ENCODE measurements around the gene CREB1. TPM values are rescaled to one million over a fixed set of nuclear protein-coding genes. Genes with fewer than 3 reads are reported as not detected.

CREB1 gene
- total and polyA plus RNA-seq, 4 donors: 5.4 to 79.6 (median 35.1) TPM

DNA sequence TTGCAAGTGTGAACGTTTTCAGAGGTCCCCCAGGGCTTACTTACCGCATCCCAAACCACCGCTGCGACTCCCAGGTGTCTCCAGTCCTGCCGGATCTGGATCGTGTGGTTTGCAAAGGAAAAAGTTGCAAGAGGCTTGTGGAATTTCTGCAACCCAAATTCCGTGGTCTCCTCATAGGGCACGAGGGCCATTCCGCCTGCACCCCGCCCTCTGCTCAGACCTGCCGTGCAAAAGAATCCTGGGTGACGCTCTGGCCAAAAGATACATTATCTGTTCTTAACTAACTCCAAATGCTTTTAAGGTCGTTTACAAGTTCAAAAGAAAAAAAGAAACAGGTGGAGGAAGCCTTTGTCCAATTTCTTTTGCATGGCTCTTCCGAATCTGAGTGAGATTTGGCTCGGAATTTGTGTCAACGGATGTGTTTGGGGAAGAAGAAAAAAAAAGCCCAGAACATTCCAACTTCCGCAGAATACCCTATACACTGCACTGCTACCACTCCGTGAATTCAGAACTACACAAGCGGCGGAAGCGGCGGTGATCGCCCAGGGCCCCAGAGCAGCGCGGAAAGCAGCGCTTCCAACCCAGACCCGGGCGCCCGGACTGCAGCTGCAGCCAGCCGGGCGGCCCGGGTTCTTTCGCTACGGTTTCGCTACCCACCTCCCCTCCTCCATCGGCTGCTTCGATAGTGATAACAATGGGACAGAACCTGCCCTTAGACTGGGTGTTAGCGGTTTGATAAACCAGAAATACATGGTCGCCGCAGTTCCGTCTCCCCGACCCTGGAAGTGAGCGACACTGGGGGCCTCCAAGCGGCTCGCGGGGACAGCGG lies 94.6 kb downstream of the CREB1 start:
- H3K9ac ChIP-seq (ENCODE audit: insufficient read depth in 1 of 2, low read length in 2 of 2): peak overlapping the region; percentile 50 to 72
- TF ChIP-seq, protein P1, sequence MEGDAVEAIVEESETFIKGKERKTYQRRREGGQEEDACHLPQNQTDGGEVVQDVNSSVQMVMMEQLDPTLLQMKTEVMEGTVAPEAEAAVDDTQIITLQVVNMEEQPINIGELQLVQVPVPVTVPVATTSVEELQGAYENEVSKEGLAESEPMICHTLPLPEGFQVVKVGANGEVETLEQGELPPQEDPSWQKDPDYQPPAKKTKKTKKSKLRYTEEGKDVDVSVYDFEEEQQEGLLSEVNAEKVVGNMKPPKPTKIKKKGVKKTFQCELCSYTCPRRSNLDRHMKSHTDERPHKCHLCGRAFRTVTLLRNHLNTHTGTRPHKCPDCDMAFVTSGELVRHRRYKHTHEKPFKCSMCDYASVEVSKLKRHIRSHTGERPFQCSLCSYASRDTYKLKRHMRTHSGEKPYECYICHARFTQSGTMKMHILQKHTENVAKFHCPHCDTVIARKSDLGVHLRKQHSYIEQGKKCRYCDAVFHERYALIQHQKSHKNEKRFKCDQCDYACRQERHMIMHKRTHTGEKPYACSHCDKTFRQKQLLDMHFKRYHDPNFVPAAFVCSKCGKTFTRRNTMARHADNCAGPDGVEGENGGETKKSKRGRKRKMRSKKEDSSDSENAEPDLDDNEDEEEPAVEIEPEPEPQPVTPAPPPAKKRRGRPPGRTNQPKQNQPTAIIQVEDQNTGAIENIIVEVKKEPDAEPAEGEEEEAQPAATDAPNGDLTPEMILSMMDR (IDR thresholded peaks at IDR 0.05; ENCODE audit: control extremely low read depth, extremely low read depth): no peak
- H3K27ac ChIP-seq (ENCODE audit: low read depth in 1 of 2, low read length in 1 of 2): peak overlapping the region; percentile 98
- peak; percentile 44 for ATAC-seq (ENCODE audit: insufficient read depth, low FRiP score)
- 1% methylated on average over 47 of the region's 47 CpGs for WGBS, 2 donors
- peaks cover 0 to 2% (median under 1%) of the 10 kb centered on the region in 4 donors for H3K36me3 ChIP-seq (ENCODE audit: control insufficient read depth in 4 of 4, insufficient read depth in 4 of 4, low read length in 4 of 4)
- no peaks in the 10 kb centered on the region for H3K27me3 ChIP-seq (ENCODE audit: control insufficient read depth in 3 of 3, insufficient read depth in 3 of 3, low read length in 2 of 3)
- peak; percentile 82 to 85 (median 85) for DNase-seq
- peak overlapping the region; percentile 68 for H3K4me3 ChIP-seq
- no peaks in the 10 kb centered on the region for H3K9me3 ChIP-seq (ENCODE audit: control insufficient read depth in 4 of 4, insufficient read depth in 3 of 4, low read length in 3 of 4)
- peaks cover 0 to 16% (median 0%) of the 10 kb centered on the region in 5 donors for H3K4me1 ChIP-seq (ENCODE audit: control insufficient read depth in 5 of 5, insufficient read depth in 5 of 5, low read length in 5 of 5)

- Histone ChIP-seq H3K4me1 (ENCODE audit: control insufficient read depth in 5 of 5, insufficient read depth in 5 of 5, low read length in 5 of 5) (peaks cover 0 to 16% (median 0%) of the 10 kb centered on the region in 5 donors), H3K36me3 (ENCODE audit: control insufficient read depth in 4 of 4, insufficient read depth in 4 of 4, low read length in 4 of 4) (peaks cover 0 to 2% (median under 1%) of the 10 kb centered on the region in 4 donors), H3K9me3 (ENCODE audit: control insufficient read depth in 4 of 4, insufficient read depth in 3 of 4, low read length in 3 of 4) (no peaks in the 10 kb centered on the region), H3K9ac (ENCODE audit: insufficient read depth in 1 of 2, low read length in 2 of 2) (peak within 1 kb of the TSS; percentile 62 to 72), H3K27me3 (ENCODE audit: control insufficient read depth in 3 of 3, insufficient read depth in 3 of 3, low read length in 2 of 3) (no peaks in the 10 kb centered on the region), H3K4me3 (peak within 1 kb of the TSS; percentile 68), H3K27ac (ENCODE audit: low read depth in 1 of 2, low read length in 1 of 2) (peak within 1 kb of the TSS; percentile 98)
- peak; percentile 90 for ATAC-seq (ENCODE audit: insufficient read depth, low FRiP score)
- DNase-seq: peak; percentile 82 to 90 (median 84)
- TF ChIP-seq, protein P1 (IDR thresholded peaks at IDR 0.05; ENCODE audit: control extremely low read depth, extremely low read depth): peak; percentile 30
- WGBS, 2 donors: 1% methylated on average over 58 to 92 of the region's 92 CpGs
These were observed 95.5 kb downstream of the CREB1 start, which contains the start of gene METTL21A for GRCh38 chr2:207625014-207625907. TSS of gene METTL21A (minus strand) at chr2:207625394. CDS start at chr2:207624375, 1,019 bp downstream.

GRCh38 chr2:207629553-207629952 lies 99.8 kb downstream of the CREB1 start:
- no peak overlapping the region for H3K9ac ChIP-seq (ENCODE audit: insufficient read depth in 1 of 2, low read length in 2 of 2)
- H3K4me3 ChIP-seq: no peak overlapping the region
- no peaks in the 10 kb centered on the region for H3K36me3 ChIP-seq (ENCODE audit: control insufficient read depth in 4 of 4, insufficient read depth in 4 of 4, low read length in 4 of 4)
- H3K27ac ChIP-seq (ENCODE audit: low read depth in 1 of 2, low read length in 1 of 2): no peak overlapping the region
- H3K27me3 ChIP-seq (ENCODE audit: control insufficient read depth in 3 of 3, insufficient read depth in 3 of 3, low read length in 2 of 3): no peaks in the 10 kb centered on the region
- DNase-seq: no peak
- TF ChIP-seq, protein P1 (IDR thresholded peaks at IDR 0.05; ENCODE audit: control extremely low read depth, extremely low read depth): no peak
- ATAC-seq (ENCODE audit: insufficient read depth, low FRiP score): no peak
- WGBS, 2 donors: 65 to 77% methylated on average over 1 of the region's 1 CpG
- no peaks in the 10 kb centered on the region for H3K9me3 ChIP-seq (ENCODE audit: control insufficient read depth in 4 of 4, insufficient read depth in 3 of 4, low read length in 3 of 4)
- H3K4me1 ChIP-seq (ENCODE audit: control insufficient read depth in 5 of 5, insufficient read depth in 5 of 5, low read length in 5 of 5): peaks cover 0 to 9% (median 0%) of the 10 kb centered on the region in 5 donors
